SW 1271 (cell line): ENCODE data around the gene KPNA3.
"Not testable (repeated sequence)": the region's sequence is repeated elsewhere in the genome, so short reads cannot be mapped to it uniquely, and the experiment has no call there.

Experiments
- DNase-seq, 2 experiments: peaks; one replicate each; lab custom pipeline; 2025; lab: John Stamatoyannopoulos, UW

KPNA3 gene, protein sequence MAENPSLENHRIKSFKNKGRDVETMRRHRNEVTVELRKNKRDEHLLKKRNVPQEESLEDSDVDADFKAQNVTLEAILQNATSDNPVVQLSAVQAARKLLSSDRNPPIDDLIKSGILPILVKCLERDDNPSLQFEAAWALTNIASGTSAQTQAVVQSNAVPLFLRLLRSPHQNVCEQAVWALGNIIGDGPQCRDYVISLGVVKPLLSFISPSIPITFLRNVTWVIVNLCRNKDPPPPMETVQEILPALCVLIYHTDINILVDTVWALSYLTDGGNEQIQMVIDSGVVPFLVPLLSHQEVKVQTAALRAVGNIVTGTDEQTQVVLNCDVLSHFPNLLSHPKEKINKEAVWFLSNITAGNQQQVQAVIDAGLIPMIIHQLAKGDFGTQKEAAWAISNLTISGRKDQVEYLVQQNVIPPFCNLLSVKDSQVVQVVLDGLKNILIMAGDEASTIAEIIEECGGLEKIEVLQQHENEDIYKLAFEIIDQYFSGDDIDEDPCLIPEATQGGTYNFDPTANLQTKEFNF

DNA sequence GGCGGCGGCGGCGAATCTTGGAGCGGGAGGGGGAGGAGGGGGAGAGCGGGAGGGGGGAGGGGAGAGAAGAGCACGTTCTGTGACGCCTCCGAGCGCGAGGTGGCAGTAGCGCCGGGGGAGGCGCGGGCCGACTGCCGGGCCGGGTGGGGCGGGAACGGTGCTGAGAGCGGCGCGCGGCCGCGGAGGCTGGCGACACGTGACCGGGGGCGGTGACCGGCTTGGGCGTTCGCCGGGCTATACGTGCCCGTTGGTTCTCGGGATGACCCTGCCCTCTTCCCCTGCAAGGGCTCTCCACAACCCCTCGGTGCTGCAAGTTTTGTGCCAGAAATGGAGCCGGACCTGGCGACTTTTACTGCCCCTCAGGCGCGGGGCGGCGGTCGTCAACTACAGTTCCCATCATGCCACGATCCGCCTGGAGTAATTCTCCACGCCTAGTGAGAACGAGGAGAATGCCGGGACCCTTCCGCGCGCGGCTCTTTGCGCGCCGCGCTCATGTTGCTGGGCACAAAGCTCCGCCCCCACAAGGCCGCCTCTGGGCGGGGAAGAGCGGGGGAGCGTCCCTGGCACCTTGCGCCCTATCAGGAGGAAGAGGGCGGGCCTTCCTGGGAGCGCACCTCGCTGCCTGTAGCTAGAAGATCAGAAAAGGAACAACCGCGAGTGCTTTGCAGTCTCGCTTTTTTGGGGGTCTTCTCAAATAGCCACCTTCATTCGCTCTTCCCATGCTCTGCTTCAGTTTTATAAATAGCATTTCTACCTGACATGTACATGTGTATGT lies at the start of gene KPNA3:
Gene KPNA3, minus strand, starts transcription at position 133 of the 775 bp plus-strand sequence. CDS start 176 bp downstream, outside the sequence.
- peak; percentile 83 to 94 for DNase-seq

DNA sequence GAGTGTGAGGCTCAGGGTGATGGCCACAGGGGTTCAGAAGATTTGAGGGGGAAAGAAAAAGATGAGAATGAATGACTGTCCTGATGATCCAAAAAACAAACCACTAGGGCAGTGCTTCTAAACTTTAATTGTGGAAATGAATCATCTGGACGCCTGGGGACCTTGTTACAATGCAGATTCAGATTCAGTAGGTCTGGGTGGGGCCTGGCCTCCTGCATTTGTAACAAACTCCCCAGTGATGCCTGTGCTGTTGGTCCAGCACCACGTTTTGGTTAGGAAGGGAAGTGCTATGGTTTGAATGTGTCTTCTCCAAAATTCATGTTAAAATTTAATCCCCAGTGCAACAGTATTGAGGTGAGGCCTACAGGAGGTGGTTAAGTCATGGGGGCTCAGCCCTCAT lies 49.5 kb upstream of the KPNA3 start:
- no peak for DNase-seq

DNA sequence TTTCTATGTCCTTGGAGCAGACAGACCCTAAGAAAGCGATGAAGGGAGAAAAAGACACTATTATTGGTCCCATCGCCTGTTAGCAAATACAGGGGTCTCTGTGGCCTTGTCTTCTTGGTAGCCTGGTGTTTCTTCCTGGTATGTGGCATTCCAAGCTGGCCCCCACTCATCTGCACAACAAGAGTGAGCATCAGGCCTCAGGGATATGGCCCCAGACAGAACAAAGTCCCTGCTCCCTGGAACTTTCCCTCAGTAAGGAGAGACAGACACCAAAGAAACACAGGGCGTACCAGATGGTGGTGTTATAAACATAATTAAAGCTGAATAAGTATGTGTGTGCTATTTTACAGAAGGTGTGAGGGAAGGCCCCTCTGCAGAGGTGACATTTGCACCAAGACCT lies 48.2 kb upstream of the KPNA3 start:
- DNase-seq, result no peak

DNA sequence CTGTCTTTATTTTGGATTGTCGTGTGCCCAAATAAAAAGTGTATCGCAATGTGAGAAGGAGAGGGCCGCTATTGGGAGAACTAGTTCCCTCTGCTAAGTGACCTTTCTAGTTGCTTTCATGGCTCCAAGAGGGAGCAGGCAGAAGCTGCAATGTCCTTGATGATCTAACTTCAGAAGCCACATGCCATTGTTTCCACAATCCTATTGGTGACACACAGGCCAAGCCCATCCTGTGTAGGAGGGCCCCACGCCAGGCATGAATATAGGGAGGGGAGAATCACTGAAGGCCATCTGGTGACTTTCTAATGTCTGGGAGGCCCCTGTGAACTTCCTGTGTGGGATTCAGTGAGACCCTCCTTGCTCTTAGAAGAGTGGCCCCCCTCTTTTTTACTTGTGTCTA lies 47.8 kb upstream of the KPNA3 start:
- no peak for DNase-seq

DNA sequence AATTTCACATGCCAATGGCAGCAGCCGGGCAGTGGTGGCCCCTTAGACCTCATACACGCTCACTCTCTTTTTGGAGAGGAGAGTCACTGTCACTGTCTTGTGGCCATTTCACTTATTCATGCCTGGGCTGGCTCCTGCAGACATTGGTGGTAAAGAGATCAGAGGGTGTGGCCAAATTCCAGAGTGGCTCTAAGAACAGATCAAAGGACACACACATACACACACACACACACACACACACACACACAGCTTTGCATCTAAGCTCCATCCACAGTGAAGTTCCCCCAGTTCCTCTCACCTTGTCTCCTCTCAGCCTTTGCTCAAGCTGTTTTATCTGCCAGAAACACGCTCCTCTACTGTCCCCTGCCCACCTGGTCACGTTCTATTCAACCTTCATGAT lies 46.5 kb upstream of the KPNA3 start:
- no peak for DNase-seq

DNA sequence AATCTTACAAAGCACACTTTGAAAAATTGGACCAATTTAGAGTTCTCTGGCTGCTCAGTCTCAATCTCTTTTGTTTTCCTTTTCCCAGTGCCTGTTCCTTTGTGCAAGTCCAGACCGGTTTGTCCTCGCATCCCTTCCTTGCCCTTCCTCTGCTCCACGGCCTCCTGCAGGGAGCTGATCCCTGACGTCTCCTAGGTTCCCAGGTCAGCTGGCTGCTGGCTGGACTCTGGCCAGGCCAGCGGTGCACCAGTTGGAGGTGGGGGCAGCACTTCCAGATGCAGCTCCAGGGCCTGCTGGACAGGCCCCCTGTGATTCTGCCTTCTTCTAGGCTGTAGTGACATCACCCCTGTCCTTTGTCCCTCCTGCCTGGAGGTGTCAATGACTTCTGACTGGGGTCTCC lies 44.0 kb upstream of the KPNA3 start:
- DNase-seq, result no peak

DNA sequence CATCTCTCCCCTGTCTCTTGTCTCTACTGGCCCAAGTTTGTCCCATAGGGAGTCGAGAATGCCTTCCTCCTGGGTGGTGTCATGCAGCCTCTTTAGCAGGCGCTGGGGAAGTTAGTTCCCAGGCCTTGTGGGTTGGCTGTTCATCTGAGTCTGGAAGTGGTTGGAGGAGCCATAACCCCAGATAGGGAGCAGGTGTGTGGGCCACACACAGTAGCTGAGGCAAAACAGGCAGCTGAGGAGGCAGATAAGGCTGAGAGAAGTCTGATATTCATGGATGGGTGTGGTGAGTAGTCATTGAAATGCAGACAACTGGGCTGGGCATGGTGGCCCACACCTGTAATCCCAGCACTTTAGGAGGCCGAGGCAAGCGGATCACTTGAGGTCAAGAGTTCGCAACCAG lies 40.9 kb upstream of the KPNA3 start:
- no peak for DNase-seq

DNA sequence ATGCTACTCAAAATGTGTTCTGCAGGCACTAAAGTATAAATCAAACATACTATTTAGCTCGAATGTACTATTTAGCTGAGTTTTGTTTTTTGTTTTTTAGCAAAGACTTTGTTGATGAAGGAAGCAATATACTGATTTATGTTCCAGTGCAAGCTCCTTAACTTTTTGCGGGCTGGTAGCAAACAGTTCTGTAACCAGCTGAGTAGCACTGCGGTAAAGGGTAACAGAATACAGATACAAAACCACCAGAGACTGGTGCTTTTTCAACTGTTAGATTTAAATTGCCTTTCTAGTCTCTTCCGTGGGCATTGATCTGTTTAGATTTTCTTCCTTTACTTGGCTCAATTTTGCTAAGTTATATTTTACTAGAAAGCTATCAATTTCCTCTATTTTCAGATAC lies 39.0 kb upstream of the KPNA3 start:
- DNase-seq, result no peak

DNA sequence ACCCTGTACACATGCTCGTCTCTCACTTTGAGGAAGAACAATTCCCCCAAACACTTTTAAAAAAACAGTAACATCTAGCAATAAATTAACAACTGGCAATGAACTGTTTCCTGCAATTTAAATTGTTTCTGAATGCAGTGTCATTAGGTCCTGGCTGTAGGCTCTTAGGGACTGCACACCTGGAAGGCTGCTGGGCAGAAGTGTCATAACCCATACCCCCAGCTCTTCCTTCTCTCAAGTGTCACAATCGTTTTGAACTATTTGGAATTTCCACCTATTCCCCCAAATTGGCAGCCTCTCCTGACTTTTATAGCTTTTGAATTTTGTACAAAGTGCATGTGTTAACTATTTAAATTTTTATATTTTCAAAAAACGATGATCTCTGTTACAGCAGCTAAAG lies 38.2 kb upstream of the KPNA3 start:
- no peak for DNase-seq

DNA sequence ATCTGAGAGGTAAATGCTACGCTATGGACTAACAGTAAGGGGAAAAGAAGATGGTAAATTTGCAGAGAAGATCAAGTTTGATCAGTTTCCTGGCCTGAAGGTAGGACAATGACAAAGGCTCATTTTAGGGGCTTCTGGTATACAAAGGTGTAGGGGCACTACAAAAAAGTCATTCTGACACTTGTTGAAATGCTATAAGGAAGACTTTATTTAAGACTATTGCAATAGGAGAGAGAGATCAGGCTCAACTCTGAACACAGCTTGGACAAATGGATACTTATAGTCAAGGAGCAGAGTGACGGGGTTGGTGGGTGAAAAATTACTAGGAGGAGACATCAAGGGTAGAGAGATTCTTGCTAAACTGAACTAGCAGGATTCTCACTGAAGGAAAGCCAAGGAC lies 37.2 kb upstream of the KPNA3 start:
- no peak for DNase-seq

DNA sequence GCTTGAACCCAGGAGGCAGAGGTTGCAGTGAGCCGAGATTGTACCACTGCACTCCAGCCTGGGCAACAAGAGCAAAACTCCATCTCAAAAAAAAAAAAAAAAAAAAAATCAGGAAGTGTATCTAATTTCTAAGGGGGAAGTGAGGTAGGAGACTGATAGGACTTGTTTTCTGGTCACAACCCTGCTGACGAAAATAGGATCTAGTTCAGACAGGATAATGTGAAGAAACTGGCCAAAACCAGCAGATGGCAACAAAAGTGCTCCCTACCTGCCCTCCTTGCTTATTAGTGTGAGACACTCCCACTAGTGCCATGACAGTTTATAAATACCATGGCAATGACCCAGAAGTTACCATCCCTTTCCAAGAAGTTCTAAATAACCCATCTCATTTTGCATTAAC lies 36.0 kb upstream of the KPNA3 start:
- DNase-seq, result no peak

DNA sequence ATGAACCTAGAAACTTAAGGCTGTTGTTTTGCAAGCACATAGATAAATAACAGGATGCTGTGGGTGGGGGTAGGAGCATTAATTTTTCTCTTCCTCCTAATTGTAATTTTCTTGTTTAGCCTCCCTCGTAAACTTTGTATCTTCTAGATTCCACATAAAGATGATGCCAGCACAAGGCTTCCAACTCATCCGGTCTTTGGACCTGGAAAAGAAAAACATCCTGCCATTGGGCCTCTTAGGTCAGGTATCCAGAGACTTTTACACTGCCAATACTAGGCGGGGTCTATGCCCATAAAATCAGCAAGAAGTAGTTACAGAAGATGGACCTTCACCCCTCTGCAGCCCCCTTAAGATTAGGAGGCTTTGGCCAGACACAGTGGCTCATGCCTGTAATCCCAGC lies 35.4 kb upstream of the KPNA3 start:
- DNase-seq, result no peak

DNA sequence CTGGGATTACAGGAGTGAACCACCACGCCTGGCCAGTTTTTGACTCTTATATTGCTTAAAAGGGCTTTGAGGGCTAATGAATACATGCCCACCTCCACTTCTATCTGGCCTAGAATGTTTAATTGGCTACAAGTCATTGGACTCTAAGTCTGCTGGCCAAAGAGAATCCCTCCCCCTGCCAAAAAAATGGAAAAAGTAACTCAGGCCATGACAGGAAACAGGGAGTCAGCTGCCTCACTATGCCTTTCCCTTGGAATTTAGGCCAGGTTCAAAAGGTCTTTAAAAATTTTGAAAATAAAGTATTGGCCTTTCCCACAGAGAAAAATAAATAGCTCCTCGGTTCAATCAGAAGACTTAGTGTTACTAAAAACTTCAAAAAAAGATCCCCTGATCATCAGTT lies 34.9 kb upstream of the KPNA3 start:
- no peak for DNase-seq

DNA sequence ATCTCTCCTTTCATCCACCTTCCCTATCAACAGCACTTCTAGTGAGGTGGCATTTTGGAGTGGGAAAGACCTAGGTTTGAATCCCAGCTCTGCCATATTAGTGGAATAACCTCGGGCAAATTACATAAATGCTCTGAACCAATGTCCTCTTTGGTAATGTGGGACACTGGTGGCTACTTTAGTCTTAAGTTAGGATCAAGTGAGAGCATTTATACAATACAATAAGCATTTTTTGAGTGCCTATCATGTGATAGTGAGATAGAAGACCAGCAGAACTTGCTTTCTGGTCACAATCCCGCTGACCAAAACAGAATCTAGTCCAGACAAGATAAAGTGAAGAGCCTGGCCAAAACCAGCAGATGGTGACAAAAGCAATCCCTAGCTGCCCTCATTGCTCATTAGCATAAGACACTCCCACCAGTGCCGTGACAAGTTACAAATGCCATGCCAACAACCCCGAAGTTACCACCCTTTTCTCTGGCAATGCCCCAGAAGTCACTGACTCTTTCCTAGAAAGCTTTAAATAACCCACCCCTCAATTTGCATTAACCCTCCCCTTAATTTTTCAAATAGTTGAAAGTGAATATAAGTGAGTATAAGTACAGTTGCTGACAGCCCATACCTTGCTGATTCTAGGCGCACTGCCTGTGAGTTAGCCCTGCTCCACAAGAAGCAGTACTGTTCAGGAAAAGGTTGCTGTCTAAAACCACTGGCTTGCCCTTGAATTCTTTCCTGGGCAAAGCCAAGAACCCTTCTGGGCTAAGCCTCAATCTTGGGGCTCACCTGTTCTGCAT lies 28.9 kb upstream of the KPNA3 start:
- no peak for DNase-seq

DNA sequence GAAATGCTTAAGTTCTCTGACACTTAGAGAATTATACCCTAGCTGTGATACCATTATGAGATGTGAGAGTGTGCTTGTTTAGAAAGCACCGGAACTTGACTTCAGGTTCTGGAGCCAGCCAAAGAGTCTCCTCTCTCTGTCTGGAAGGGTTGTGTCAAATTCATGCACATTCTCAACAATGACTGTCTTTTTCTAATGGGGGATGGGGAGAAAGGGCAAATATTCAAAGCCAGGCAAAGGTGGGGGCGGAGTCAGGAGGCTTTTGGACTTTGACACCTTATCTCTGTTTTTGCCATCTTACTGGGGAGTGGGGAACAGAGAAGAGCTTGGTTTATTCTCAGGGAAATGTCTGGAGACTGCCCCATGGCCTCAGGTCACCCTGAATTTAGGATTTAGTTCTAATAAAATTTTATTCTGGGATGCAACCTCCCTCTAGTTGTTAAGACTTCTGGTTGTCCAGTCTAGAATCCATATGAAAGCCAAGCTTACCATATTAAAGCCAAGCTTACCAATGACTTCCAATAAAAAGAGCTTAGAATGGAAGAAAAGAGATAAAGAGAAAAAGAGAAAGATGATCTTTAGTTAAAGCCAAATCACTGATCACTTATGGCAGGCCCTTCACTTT lies 28.2 kb upstream of the KPNA3 start:
- no peak for DNase-seq

DNA sequence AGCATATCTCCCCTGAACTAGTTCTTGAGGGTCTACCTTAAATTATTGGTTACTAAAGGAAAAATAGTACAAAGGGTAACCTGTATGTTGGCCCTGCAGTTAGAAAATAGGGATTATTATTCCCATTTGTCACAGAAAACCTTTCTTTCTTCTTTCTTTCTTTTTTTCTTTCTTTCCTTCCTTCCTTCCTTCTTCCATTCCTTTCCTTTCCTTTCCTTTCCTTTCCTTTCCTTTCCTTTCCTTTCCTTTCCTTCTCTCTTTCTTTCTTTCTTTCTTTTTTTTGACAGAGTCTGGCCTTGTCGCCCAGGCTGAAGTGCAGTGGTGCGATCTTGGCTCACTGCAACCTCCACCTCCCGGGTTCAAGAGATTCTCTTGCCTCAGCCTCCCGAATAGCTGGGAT lies 23.6 kb upstream of the KPNA3 start:
- not testable (repeated sequence) for DNase-seq

DNA sequence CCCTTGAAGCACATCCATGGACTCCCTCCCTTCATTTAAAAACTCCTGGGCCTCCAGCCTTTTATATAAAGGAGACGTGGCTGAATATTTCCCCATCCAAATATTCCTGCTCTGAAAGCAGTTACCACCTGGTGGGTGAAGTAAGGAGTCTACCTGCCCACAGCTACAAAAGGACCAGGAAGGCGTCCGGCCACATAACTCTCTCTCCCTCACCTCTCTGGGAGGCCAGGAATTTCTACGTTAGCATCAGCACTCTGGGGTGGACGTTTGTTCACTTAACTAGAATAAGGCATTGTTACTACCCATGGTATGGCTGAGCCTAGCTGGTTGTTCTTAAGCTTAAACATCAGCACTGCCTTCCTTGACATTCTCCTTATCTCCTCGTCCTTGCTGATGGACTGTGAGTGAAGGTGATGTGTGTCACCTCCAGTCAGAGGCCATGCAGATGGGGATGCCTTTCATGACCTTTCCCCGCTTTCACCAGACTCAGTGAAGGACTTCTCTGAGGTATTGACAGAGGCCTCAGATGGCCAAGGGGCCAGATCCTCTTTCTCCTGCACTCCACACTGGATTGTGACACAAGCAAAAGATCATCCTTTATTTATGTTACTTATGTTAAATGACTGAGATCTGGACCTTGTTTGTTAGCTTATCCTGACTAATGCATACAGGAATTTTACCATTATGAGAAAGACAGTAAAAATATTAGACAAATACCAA lies 22.2 kb upstream of the KPNA3 start:
- DNase-seq, result no peak

DNA sequence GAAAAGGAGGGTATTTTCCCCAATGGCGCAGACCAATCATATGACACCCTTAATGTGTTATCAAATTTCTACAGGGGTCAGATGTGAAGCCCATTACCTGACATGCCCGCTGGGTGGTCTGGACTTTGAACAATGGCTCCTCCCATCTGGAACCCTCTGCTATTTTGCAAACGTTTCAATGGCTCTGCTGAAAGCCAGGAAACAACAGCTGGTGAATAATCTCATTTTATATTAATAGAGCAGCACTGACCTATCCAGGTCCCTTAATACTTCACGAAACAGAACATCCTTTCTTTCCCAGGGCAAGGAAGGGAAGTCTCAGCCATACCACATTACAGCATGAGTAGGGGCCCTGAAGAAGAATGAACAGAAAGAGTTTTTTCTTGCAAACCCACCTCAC lies 20.3 kb upstream of the KPNA3 start:
- DNase-seq, result no peak

DNA sequence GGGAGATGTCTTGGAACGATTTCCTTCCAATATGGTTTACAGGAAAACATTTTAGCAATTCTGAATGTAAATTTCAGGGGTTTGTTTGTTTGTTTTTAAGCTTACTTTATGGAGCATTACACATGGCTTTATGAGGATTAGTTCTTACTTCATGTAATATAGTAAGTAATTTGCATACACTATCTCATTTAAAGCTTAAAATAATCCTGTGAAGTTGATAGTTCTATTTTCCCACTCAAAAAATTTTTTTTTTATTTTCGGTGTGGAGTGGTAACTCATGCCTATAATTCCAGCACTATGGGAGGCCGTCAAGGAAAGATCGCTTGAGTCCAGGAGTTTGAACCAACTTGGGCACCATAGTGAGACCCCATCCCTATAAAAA lies 19.0 kb upstream of the KPNA3 start:
- DNase-seq, result no peak

DNA sequence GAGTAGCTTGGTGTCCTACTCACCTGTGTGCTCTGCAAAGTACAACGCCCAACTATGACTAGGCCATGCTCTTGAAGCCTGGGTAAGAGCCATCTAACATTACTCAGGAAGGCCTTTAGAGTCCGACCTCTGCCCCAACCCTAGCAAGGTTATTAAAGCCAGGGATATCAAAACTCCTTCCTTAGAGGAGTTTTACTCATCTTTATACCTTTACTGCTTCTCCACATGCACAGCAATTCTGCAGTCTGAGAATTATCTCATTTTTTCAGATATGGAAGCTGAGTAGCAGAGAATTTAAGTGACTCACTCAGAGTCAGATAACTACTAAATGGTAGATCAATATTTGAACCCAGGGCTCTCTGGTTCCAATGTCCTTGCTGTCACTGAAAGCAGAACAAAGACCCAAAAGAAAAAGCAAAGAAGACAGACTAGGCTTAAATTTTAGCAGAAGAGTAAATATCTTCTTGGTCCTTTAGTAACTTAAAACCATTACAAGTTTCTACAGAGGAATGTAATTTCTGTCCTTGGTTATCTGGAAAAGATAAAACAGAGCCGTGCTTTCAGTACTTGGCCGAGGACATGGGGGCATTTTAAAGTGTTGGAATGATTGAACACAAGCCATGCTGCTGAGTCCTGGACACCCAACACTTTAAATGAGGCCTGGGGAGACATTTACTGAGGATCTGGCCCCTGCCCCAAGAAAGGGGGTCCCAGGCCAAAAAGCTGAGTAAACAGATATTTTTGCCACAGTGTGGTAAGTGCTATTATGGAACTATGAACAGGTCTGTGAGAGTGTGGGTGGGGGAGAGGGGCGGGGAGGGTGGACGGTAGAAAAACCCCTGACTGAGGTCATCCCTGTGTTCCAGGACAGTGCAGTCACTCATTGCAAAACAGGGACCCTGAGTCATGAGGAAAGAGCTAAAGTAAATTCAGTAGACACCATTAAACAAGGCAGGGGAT lies 18.4 kb upstream of the KPNA3 start:
- DNase-seq, result no peak
